ENCODE data around the gene WIPF2. TPM values are rescaled to one million over a fixed set of nuclear protein-coding genes. Genes with fewer than 3 reads are reported as not detected.
"Not testable (repeated sequence)": the region's sequence is repeated elsewhere in the genome, so short reads cannot be mapped to it uniquely, and the experiment has no call there.

Gene WIPF2
- total RNA-seq, 1 donor from 2014 or later = 6.2 TPM

GRCh38 chr17:40295488-40296436 is 76.7 kb downstream of the WIPF2 start:
- no peak for DNase-seq (ENCODE audit: low read depth in 2 of 2)

GRCh38 chr17:40297511-40297910 is 78.4 kb downstream of the WIPF2 start:
- no peak for DNase-seq (ENCODE audit: low read depth in 2 of 2)

GRCh38 chr17:40298726-40299125 is 79.6 kb downstream of the WIPF2 start:
- DNase-seq (ENCODE audit: low read depth in 2 of 2) = no peak

GRCh38 chr17:40299159-40299757 is 80.2 kb downstream of the WIPF2 start:
- DNase-seq (ENCODE audit: low read depth in 2 of 2) = not testable (repeated sequence)

- peak; percentile 31 to 69 for DNase-seq (ENCODE audit: low read depth in 2 of 2)
These were observed 82.2 kb downstream of the WIPF2 start for GRCh38 chr17:40301315-40301714.

DNA sequence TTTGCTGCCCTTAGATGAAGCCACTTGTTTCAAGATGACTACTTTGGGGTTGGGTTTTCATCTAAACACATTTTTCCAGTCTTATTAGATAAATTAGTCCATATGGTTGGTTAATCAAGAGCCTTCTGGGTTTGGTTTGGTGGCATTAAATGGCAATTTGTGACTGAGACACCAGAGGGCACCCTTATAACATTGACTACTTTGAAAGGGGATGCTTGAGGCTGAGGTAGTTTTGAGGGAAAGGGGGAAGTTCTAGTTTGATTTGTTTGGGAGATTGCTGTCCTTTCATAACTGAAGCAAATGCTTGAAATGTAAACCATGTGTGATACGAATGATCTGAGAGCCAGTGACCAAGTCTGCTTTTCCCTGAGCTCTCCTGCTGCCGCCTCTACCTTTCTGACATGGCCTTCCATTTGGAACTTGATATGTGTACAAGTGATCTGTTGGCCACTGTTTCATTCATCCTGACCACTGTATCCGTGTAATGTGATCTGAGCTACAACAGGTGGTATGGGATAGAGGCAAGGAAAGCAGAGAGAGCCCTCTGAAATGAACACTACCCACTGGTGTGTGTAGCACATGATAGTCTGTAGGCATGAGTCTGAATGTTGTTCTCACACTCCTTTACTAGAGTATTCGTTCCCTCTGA is 84.0 kb downstream of the WIPF2 start:
- peak; percentile 78 to 79 for DNase-seq (ENCODE audit: low read depth in 2 of 2)

- peak in 1 of 2 donors; percentile 60 for DNase-seq (ENCODE audit: low read depth in 2 of 2)
These were observed 84.8 kb downstream of the WIPF2 start for GRCh38 chr17:40303708-40304551.

GRCh38 chr17:40304552-40304863 is 85.4 kb downstream of the WIPF2 start:
- peak in 1 of 2 donors; percentile 65 for DNase-seq (ENCODE audit: low read depth in 2 of 2)

DNA sequence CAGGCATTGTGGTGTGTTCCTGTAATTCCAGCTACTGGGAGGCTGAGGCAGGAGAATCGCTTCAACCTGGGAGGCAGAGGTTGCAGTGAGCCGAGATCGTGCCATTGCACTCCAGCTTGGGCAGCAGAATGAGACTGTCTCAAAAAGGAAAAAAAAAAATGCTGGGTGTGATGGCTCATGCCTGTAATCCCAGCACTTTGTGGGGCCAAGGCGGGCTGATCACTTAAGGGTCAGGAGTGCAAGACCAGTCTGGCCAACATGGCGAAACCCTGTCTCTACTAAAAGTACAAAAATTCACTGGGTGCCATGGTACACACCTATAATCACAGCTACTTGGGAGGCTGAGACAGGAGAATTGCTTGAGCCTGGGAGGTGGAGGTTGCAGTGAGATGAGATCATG is 85.8 kb downstream of the WIPF2 start:
- DNase-seq (ENCODE audit: low read depth in 2 of 2) = not testable (repeated sequence)

DNA sequence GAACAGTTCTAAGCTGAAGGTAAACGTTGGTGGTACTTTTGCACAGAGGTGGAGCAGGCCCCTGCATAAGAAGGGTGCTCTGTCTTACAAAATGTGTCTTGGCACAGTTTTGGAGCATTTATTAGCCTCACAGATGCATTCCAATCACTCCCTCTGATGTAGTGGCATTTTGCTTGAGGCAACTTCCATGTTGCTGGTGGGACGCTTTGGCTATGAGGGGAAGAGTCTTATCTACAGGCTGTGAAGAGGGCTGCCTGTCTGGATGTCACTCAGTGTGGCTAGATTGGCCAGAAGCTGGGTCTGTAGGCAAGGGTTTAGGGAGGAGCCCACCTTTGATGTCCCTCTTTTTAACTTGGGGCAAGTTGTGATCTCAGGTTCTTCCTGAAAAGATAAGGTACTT is 87.3 kb downstream of the WIPF2 start:
- DNase-seq (ENCODE audit: low read depth in 2 of 2) = no peak

GRCh38 chr17:40307001-40307730 is 88.1 kb downstream of the WIPF2 start:
- DNase-seq (ENCODE audit: low read depth in 2 of 2) = no peak

GRCh38 chr17:40307740-40308239 is 88.7 kb downstream of the WIPF2 start:
- no peak for DNase-seq (ENCODE audit: low read depth in 2 of 2)

- DNase-seq (ENCODE audit: low read depth in 2 of 2) = peak in 1 of 2 donors; percentile 53
These were observed 90.2 kb downstream of the WIPF2 start, which contains the start of gene RARA for GRCh38 chr17:40309031-40309948. RARA (plus strand) TSS chr17:40309180; CDS start chr17:40331219, 22,039 bp downstream.

- DNase-seq (ENCODE audit: low read depth in 2 of 2) = no peak
These were observed 90.9 kb downstream of the WIPF2 start for GRCh38 chr17:40309949-40310510.

GRCh38 chr17:40310882-40311391 is 91.8 kb downstream of the WIPF2 start:
- DNase-seq (ENCODE audit: low read depth in 2 of 2) = no peak

DNA sequence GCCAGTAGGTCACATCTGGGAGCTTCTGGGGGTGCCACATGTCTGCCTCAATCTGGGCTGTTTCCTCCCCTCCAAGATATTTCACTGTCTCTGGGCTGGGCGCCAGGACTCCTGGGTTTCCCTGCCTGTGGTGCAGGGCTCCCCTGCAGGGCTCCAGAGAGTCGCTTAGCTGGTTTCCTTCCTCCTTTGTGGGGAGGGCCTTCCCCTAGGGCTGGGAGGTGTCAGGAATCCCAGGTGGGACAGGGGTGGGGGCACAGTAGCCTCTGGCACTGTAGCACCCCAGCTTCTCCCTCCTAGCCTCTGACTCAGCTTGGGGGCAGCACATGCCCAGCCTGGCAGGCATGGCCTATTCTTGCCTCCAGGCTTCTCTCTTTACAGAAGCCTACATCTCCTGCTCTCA is 92.5 kb downstream of the WIPF2 start:
- no peak for DNase-seq (ENCODE audit: low read depth in 2 of 2)

DNA sequence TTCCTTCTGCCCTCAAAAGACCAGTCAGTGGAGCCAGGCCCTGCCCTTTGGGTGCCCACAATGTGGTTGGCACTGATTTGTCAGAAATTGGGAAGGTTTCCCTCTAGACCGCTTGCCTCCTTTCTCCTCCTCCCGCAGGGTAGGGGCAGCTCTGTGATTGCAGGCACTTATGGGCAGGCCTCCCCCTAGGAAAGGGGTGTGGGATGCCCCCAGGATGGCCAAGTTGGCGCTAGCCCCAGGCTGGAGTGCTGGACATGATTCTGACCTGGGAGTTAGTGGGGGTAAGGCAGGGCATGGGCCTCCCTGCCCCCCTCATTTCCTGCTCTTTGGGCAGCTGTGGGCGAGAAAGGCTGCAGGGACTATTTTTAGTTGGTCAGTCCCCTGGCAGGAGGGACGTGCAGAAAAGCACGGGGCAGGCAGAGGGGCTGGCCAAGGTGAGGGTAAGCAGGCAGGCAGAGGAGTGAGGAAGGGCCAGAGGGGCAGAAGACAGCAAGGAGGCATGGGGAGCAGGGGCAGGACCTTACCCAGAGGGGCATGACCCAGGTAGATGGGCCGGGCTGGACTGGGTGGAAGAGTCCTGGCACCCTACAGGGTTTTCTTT is 93.1 kb downstream of the WIPF2 start:
- no peak for DNase-seq (ENCODE audit: low read depth in 2 of 2)

DNA sequence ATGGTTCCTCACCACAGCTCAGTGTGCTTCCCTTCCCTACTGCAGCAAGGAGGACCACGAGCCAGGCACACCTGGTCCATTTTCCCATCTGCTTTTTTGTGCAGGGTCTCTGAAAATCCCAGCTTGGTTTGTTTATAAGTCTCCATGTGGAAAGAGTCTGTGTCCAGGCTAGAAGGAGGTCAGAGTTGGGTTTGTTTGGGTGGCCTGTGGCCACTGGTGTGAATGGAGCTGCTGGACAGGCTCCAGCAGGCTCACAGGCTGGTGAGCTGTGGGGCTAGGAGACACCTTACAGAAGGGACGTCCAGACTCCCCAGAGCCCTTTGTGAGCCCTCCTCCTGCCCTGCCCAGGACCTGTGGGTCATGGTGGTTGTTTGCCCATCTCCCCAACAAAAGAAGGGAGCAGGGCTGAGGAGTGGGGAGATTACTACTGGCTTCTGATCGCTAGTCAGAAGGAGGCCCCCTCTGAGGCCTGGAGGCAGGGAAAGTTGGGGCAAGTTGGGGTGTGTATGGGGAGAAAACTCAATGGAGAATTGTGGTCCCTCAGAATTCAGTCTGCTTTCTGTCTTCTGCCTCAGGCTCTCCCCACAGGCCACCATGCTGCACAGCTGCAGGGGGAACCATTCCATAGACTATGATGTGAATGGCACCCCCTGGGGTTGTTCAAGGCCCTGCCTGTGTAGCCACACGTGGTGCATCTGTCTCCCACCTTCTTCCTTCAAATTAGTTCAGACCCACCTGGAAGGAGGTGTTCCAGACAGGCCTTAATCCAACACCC is 94.0 kb downstream of the WIPF2 start:
- DNase-seq (ENCODE audit: low read depth in 2 of 2) = no peak

All from lung microvascular endothelial cell (primary cell).